Suprapubic skin (tissue), 3 donors: ENCODE measurements around the gene IL6ST.

Experiments
- CTCF ChIP-seq, 2 donors: fragments of 200-600 bp in 1 of 2; fragments of 450-650 bp in 1 of 2; sonication (generic) in 1 of 2; IDR thresholded peaks; one replicate each; pipeline ENCODE4 v1.5.1; 2016 to 2019; ENCODE audit warnings: antibody characterized with exemption in 2 of 2, mild to moderate bottlenecking in 1 of 2, moderate library complexity in 1 of 2
- EP300 ChIP-seq: sonication (generic); formaldehyde crosslinking; IDR thresholded peaks from one replicate; pipeline ENCODE4 v1.6.1; 2017; ENCODE audit warnings: antibody characterized with exemption
- POLR2A ChIP-seq, 2 donors: fragments of 450-650 bp; IDR thresholded peaks; one replicate each; pipeline ENCODE4 v1.6.1; 2017; ENCODE audit warnings: antibody characterized with exemption in 2 of 2, mild to moderate bottlenecking in 2 of 2, moderate library complexity in 2 of 2

- no peak for TF ChIP-seq POLR2A (IDR thresholded peaks at IDR 0.05)
- no peak for TF ChIP-seq CTCF (IDR thresholded peaks at IDR 0.05)
- no peak for TF ChIP-seq EP300
These were observed 86.0 kb downstream of the IL6ST start for GRCh38 chr5:55908804-55909203.
